ENCODE measurements around the gene TM7SF3.

TM7SF3 gene

GRCh38 chr12:27000961-27001360 lies 13.2 kb downstream of the TM7SF3 start:
- no peak overlapping the region for H3K4me3 ChIP-seq (ENCODE audit: low read depth, low read length)
- ChIA-PET CTCF (interaction anchor here (0.9 to 10.2 kb wide), 3 partner anchors 12 to 306 kb away, joined by 3 to 101 read pairs (median 3); partner anchors contain the start of gene TM7SF3), POLR2A (no interaction called here)
- no peak for TF ChIP-seq CTCF (IDR thresholded peaks at IDR 0.05; ENCODE audit: insufficient read depth, low read length, missing control alignments)
- DNase-seq (ENCODE audit: low read depth, low spot score): no peak

- ChIA-PET POLR2A (no interaction called here), CTCF (interaction anchor here (1.0 to 10.2 kb wide), 3 partner anchors 16 to 112 kb away, joined by 3 to 101 read pairs (median 3); partner anchors contain the start of gene TM7SF3)
Observed at GRCh38 chr12:26997003-26997402, 17.2 kb downstream of the TM7SF3 start.

DNA sequence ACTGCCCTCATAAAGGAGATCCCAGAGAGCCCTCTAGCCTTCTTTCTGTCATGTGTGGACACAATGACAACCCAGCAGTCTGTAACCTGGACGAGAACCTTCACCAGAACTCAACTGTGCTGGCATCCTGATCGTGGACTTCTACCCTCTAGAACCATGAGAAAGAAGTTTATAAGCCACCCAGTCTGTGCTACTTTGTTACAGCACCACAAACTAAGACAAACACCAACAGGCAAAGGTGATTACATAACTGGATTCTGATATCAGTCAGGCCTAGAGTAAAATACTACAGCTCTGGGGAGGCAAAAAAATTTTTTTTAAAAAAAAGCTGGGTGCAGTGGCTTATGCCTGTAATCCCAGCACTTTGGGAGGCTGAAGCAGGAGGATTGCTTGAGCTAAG lies 18.5 kb downstream of the TM7SF3 start:
- ChIA-PET POLR2A (no interaction called here), CTCF (interaction anchor here (10.2 kb wide), 1 partner anchor 17 kb away, joined by 101 read pairs; the partner anchor contains the start of gene TM7SF3)
- H3K4me3 ChIP-seq (ENCODE audit: low read depth, low read length): no peak overlapping the region
- DNase-seq (ENCODE audit: low read depth, low spot score): no peak
- TF ChIP-seq CTCF (IDR thresholded peaks at IDR 0.05; ENCODE audit: insufficient read depth, low read length, missing control alignments): no peak

More at GRCh38 chr12:26997003-26997402, 17.2 kb downstream of the TM7SF3 start:
- H3K4me3 ChIP-seq (ENCODE audit: low read depth, low read length): no peak overlapping the region
- TF ChIP-seq CTCF (IDR thresholded peaks at IDR 0.05; ENCODE audit: insufficient read depth, low read length, missing control alignments): no peak
- DNase-seq (ENCODE audit: low read depth, low spot score): no peak

DNA sequence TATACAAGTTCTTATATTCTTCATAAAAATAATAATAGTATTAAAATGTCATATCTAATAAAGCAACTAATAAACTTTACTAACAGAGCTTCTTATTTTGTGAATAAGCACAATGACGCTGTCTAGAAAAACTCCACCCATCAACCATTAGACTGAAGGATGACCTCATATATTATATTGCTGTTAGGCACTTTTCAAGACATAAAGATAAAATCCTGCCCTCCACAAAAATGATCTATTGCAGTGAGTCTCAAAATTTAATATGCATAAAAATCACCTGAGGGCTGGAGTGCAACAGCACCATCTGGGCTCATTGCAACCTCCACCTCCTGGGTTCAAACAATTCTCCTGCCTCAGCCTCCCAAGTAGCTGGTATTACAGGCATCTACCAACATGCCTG lies 20.1 kb downstream of the TM7SF3 start:
- CTCF ChIA-PET: interaction anchor here (1.3 to 1.5 kb wide), 2 partner anchors 22 to 109 kb away, joined by 3 read pairs; no protein-coding TSS in a partner anchor
- no peak for TF ChIP-seq CTCF (IDR thresholded peaks at IDR 0.05; ENCODE audit: insufficient read depth, low read length, missing control alignments)

DNA sequence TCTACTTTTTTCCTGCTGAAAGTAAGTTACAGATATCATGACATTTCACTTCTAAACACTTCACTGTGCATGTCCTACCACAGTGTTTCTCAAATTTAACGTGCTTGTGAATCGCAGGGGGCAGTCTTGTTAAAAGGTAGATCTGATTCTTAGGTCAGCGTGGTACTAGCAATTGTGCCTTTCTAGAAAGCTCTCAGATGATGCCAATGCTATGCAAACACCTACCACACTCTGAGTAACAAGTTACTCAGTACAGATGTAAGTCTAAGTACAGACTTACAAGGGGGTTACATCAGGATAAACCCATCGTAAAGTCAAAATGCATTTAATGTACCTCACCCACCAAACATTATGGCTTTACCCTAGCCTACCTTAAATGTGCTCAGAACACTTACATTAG lies 22.4 kb downstream of the TM7SF3 start:
- no peak overlapping the region for H3K4me3 ChIP-seq (ENCODE audit: low read depth, low read length)
- ChIA-PET POLR2A (no interaction called here), CTCF (interaction anchor here (1.3 kb wide), 1 partner anchor 10 kb away, joined by 5 read pairs; no protein-coding TSS in a partner anchor)
- no peak for TF ChIP-seq CTCF (IDR thresholded peaks at IDR 0.05; ENCODE audit: insufficient read depth, low read length, missing control alignments)
- no peak for DNase-seq (ENCODE audit: low read depth, low spot score)

More for the DNA sequence above, 20.1 kb downstream of the TM7SF3 start:
- no peak for DNase-seq (ENCODE audit: low read depth, low spot score)
- POLR2A ChIA-PET: no interaction called here
- H3K4me3 ChIP-seq (ENCODE audit: low read depth, low read length): no peak overlapping the region

DNA sequence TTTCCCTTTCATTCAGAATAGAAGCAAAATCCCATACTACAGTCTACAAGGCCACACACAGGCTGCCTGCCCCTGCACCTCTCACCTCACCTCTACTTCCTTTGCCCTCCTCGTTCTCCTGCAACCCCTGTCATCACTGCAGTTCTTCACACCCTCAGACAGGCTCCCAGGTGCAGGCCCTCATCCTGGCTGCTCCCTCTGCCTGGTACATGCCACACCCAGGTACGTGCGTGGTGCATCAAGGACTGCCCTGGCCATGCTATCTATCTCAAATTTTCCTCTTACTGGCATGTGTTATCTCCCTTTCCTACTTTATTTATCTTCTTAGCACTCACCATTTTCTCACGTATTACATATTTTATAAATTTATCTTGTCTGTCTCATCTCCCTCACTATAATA lies 24.3 kb downstream of the TM7SF3 start:
- no peak overlapping the region for H3K4me3 ChIP-seq (ENCODE audit: low read depth, low read length)
- DNase-seq (ENCODE audit: low read depth, low spot score): no peak
- TF ChIP-seq CTCF (IDR thresholded peaks at IDR 0.05; ENCODE audit: insufficient read depth, low read length, missing control alignments): no peak
- CTCF ChIA-PET: interaction anchor here (1.0 to 1.3 kb wide), 3 partner anchors 21 to 27 kb away, joined by 4 to 6 read pairs (median 4); partner anchors contain the start of gene TM7SF3
- POLR2A ChIA-PET: no interaction called here
